GM12873 (cell line): ENCODE results near the gene ADAMTS13.

Experiments
- CTCF ChIP-seq: IDR thresholded peaks from 2 replicates; pipeline ENCODE4 v1.5.1; 2012; ENCODE audit warnings: low read depth, mild to moderate bottlenecking, moderate library complexity, low read length, control low read depth; ENCODE audit not compliant: insufficient read depth; ENCODE audit errors: missing control alignments

The ADAMTS13 gene

GRCh38 chr9:133423216-133423615 is 1.0 kb downstream of the ADAMTS13 start:
- no peak for TF ChIP-seq CTCF

- TF ChIP-seq CTCF = no peak
Observed at GRCh38 chr9:133424187-133424586, 2.0 kb downstream of the ADAMTS13 start.

GRCh38 chr9:133425049-133425632 is 3.0 kb downstream of the ADAMTS13 start:
- no peak for TF ChIP-seq CTCF

- no peak for TF ChIP-seq CTCF
Observed at GRCh38 chr9:133426011-133426410, 3.8 kb downstream of the ADAMTS13 start.

- no peak for TF ChIP-seq CTCF
Observed at GRCh38 chr9:133427658-133428348, 5.6 kb downstream of the ADAMTS13 start.

- TF ChIP-seq CTCF = no peak
Observed at GRCh38 chr9:133428617-133429101, 6.5 kb downstream of the ADAMTS13 start.

GRCh38 chr9:133429214-133429613 is 7.0 kb downstream of the ADAMTS13 start:
- no peak for TF ChIP-seq CTCF
